HG03280 (cell line): ENCODE results near the gene PTPRD.

ENCODE experiments used
- ATAC-seq: cut with Tn5 transposase; IDR thresholded peaks from one replicate; pipeline ENCODE4 v1.9.1; 2021; ENCODE audit warnings: mild to moderate bottlenecking, moderate library complexity; ENCODE audit not compliant: unreplicated experiment

Gene PTPRD

GRCh38 chr9:8265281-8265680 is 2347.5 kb downstream of the PTPRD start:
- ATAC-seq: no peak
